ENCODE measurements around the gene MND1. TPM values are rescaled to one million over a fixed set of nuclear protein-coding genes. Genes with fewer than 3 reads are reported as not detected.

MND1 gene
- total RNA-seq, 2 experiments from 2014 or later = 59.4 to 101 TPM

DNA sequence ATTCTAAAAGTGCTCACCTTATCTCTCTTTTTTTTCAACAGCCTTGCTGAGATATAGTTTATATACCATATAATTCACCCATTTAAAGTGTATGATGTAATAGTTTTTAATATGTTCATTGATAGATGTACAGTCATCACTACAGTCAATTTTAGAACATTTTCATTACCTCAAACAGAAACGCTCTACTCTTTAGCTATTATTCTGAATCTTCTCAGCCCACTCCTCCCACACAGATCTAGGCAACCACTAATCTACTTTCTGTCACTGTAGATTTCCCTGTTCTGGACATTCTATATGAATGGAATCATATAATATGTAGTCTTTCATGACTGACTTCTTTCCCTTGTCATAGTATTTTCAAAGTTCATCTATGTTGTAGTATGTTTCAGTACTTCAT, 22.6 kb downstream of the MND1 start:
- H3K4me3 ChIP-seq (ENCODE audit: low read depth, low read length, poor library complexity, severe bottlenecking) = no peak overlapping the region
- no peaks in the 10 kb centered on the region for H3K4me1 ChIP-seq (ENCODE audit: insufficient read depth, low read length, poor library complexity, severe bottlenecking)
- no peak overlapping the region for H3K4me2 ChIP-seq (ENCODE audit: low read length)
- H3K79me2 ChIP-seq (ENCODE audit: insufficient read depth, low read depth, low read length) = no peaks in the 10 kb centered on the region
- no peak overlapping the region for H2AFZ ChIP-seq (ENCODE audit: low read length)
- no peaks in the 10 kb centered on the region for H4K20me1 ChIP-seq (ENCODE audit: insufficient read depth, low read length)
- TF ChIP-seq EZH2phosphoT487 (IDR thresholded peaks at IDR 0.05; ENCODE audit: borderline replicate concordance, low read depth, low read length) = no peak
- TF ChIP-seq, protein P1, sequence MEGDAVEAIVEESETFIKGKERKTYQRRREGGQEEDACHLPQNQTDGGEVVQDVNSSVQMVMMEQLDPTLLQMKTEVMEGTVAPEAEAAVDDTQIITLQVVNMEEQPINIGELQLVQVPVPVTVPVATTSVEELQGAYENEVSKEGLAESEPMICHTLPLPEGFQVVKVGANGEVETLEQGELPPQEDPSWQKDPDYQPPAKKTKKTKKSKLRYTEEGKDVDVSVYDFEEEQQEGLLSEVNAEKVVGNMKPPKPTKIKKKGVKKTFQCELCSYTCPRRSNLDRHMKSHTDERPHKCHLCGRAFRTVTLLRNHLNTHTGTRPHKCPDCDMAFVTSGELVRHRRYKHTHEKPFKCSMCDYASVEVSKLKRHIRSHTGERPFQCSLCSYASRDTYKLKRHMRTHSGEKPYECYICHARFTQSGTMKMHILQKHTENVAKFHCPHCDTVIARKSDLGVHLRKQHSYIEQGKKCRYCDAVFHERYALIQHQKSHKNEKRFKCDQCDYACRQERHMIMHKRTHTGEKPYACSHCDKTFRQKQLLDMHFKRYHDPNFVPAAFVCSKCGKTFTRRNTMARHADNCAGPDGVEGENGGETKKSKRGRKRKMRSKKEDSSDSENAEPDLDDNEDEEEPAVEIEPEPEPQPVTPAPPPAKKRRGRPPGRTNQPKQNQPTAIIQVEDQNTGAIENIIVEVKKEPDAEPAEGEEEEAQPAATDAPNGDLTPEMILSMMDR (conservative IDR thresholded peaks at IDR 0.05; ENCODE audit: low read length) = no peak
- ChIA-PET POLR2A (interaction anchor here (0.6 kb wide), 1 partner anchor 49 kb away, joined by 4 read pairs; no protein-coding TSS in a partner anchor), CTCF (ENCODE audit: unreplicated experiment) (no interaction called here)
- H3K36me3 ChIP-seq (ENCODE audit: insufficient read depth, low read length) = peaks cover 97% of the 10 kb centered on the region
- H3K27ac ChIP-seq (ENCODE audit: low read depth, low read length, poor library complexity, severe bottlenecking) = no peak overlapping the region
- intact Hi-C loops (cut with micrococcal nuclease; ENCODE audit: unreplicated experiment) = no loop called here
- H3K9me3 ChIP-seq (ENCODE audit: low read length) = peaks cover 13% of the 10 kb centered on the region; the same call in 1 of the 2 replicates
- DNase-seq (ENCODE audit: low spot score) = no peak
- no TSS peak for BruUV-seq (replicated peaks)
- no peaks in the 10 kb centered on the region for H3K9me2 ChIP-seq (ENCODE audit: insufficient read depth, low read length)

DNA sequence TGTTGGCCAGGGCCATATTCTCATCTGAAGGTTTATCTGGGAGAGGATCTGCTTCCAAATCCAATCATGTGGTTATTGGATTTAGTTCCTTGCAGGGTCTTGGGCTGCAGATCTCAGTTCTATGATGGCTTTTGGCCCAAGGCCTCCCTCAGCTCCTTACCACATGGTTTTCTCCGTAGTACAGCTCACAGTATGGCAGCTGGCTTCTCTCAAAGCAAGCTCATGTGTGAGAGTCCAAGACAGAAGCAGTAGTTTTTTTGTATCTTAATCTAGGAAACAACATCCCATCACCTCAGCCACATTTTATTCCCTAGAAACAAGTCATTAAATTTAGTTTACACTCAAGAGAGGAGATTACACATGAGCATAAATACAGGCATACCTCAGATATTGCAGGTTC, 24.5 kb downstream of the MND1 start:
- Histone ChIP-seq H2AFZ (ENCODE audit: low read length) (no peak overlapping the region), H3K9me3 (ENCODE audit: low read length) (peaks cover 24% of the 10 kb centered on the region), H4K20me1 (ENCODE audit: insufficient read depth, low read length) (no peaks in the 10 kb centered on the region), H3K27ac (ENCODE audit: low read depth, low read length, poor library complexity, severe bottlenecking) (no peak overlapping the region), H3K79me2 (ENCODE audit: insufficient read depth, low read depth, low read length) (no peaks in the 10 kb centered on the region), H3K4me3 (ENCODE audit: low read depth, low read length, poor library complexity, severe bottlenecking) (no peak overlapping the region), H3K4me2 (ENCODE audit: low read length) (no peak overlapping the region), H3K4me1 (ENCODE audit: insufficient read depth, low read length, poor library complexity, severe bottlenecking) (no peaks in the 10 kb centered on the region), H3K36me3 (ENCODE audit: insufficient read depth, low read length) (peaks cover 97% of the 10 kb centered on the region), H3K9me2 (ENCODE audit: insufficient read depth, low read length) (no peaks in the 10 kb centered on the region)
- no TSS peak for BruUV-seq (replicated peaks)
- TF ChIP-seq, protein P1 (conservative IDR thresholded peaks at IDR 0.05; ENCODE audit: low read length) = no peak
- TF ChIP-seq EZH2phosphoT487 (IDR thresholded peaks at IDR 0.05; ENCODE audit: borderline replicate concordance, low read depth, low read length) = no peak
- ChIA-PET POLR2A (no interaction called here), CTCF (ENCODE audit: unreplicated experiment) (no interaction called here)
- intact Hi-C loops (cut with micrococcal nuclease; ENCODE audit: unreplicated experiment) = no loop called here
- DNase-seq (ENCODE audit: low spot score) = no peak

DNA sequence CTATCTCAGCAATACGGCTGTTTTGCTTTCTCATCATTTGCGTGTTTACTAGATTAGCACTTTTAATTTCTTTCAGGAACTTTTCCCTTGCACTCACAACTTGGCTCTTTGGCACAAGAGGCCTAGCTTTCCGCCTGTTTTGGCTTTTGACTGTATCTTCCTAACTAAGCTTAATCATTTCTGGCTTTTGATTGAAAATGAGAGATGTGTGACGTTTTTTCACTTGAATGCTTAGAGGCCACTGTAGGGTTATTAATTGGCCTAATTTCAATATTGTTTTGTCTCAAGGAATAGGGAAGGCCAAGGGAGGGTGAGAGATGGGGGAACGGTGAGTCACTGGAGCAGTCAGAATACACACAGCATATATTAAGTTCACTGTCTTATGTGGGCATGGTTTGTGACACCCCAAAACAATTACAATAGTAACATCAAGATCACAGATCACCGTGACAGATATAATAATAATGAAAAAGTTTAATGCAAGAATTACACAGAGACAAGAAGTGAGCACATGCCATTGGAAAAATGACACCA, 27.3 kb downstream of the MND1 start:
- BruUV-seq (replicated peaks) = no TSS peak
- H3K36me3 ChIP-seq (ENCODE audit: insufficient read depth, low read length) = peaks cover 97% of the 10 kb centered on the region
- POLR2A ChIA-PET = interaction anchor here (0.9 to 1.5 kb wide), 3 partner anchors 12 to 20 kb away, joined by 3 read pairs; no protein-coding TSS in a partner anchor

More for the DNA sequence above, 27.3 kb downstream of the MND1 start:
- Histone ChIP-seq H3K4me2 (ENCODE audit: low read length) (no peak overlapping the region), H3K79me2 (ENCODE audit: insufficient read depth, low read depth, low read length) (no peaks in the 10 kb centered on the region), H2AFZ (ENCODE audit: low read length) (no peak overlapping the region), H3K4me3 (ENCODE audit: low read depth, low read length, poor library complexity, severe bottlenecking) (no peak overlapping the region), H4K20me1 (ENCODE audit: insufficient read depth, low read length) (no peaks in the 10 kb centered on the region), H3K4me1 (ENCODE audit: insufficient read depth, low read length, poor library complexity, severe bottlenecking) (peaks cover 6% of the 10 kb centered on the region), H3K27ac (ENCODE audit: low read depth, low read length, poor library complexity, severe bottlenecking) (no peak overlapping the region), H3K9me2 (ENCODE audit: insufficient read depth, low read length) (no peaks in the 10 kb centered on the region), H3K9me3 (ENCODE audit: low read length) (peaks cover 24% of the 10 kb centered on the region)
- CTCF ChIA-PET (ENCODE audit: unreplicated experiment) = no interaction called here
- TF ChIP-seq, protein P1 (conservative IDR thresholded peaks at IDR 0.05; ENCODE audit: low read length) = no peak
- TF ChIP-seq EZH2phosphoT487 (IDR thresholded peaks at IDR 0.05; ENCODE audit: borderline replicate concordance, low read depth, low read length) = no peak
- intact Hi-C loops (cut with micrococcal nuclease; ENCODE audit: unreplicated experiment) = no loop called here
- DNase-seq (ENCODE audit: low spot score) = no peak

Measured in OCI-LY7 (cell line).